Fibroblast of villous mesenchyme (primary cell): ENCODE measurements around the gene NCBP3. TPM values are rescaled to one million over a fixed set of nuclear protein-coding genes. Genes with fewer than 3 reads are reported as not detected.

Experiments
- DNase-seq: peaks from one replicate; pipeline ENCODE4 v3.0.0-alpha.2; 2010; ENCODE audit warnings: low read depth
- H3K4me3 ChIP-seq: 2 replicates; pipeline ENCODE4 v1.5.1; 2011; ENCODE audit warnings: low read depth, mild to moderate bottlenecking, low read length
- CTCF ChIP-seq: IDR thresholded peaks from 2 replicates; pipeline ENCODE4 v1.5.1; 2012; ENCODE audit warnings: low read depth, mild to moderate bottlenecking, low read length; ENCODE audit not compliant: insufficient read depth
- total RNA-seq: library from RNA; depleted of rRNA; stranded (reverse); fragments of >200 nt; gene quantifications from 2 replicates; pipeline ENCODE4 v1.2.3, GENCODE V29; 2012

NCBP3 gene
- total RNA-seq, 1 donor: 26.3 TPM

GRCh38 chr17:3808701-3809100 lies 37.3 kb downstream of the NCBP3 start:
- H3K4me3 ChIP-seq: no peak overlapping the region
- TF ChIP-seq CTCF: no peak
- no peak for DNase-seq

GRCh38 chr17:3805581-3805980 lies 40.5 kb downstream of the NCBP3 start:
- no peak for TF ChIP-seq CTCF
- no peak overlapping the region for H3K4me3 ChIP-seq
- DNase-seq: no peak

GRCh38 chr17:3804503-3804931 lies 41.5 kb downstream of the NCBP3 start:
- DNase-seq: no peak
- TF ChIP-seq CTCF: no peak
- no peak overlapping the region for H3K4me3 ChIP-seq

- DNase-seq: no peak
- no peak overlapping the region for H3K4me3 ChIP-seq
- TF ChIP-seq CTCF: no peak
Observed at GRCh38 chr17:3803308-3803640, 42.8 kb downstream of the NCBP3 start.

GRCh38 chr17:3802461-3803307 lies 43.4 kb downstream of the NCBP3 start:
- DNase-seq: peak; percentile 86
- H3K4me3 ChIP-seq: no peak overlapping the region
- no peak for TF ChIP-seq CTCF

GRCh38 chr17:3801792-3802191 lies 44.3 kb downstream of the NCBP3 start:
- H3K4me3 ChIP-seq: no peak overlapping the region
- TF ChIP-seq CTCF: no peak
- no peak for DNase-seq

- TF ChIP-seq CTCF: no peak
- H3K4me3 ChIP-seq: no peak overlapping the region
- DNase-seq: no peak
Observed at GRCh38 chr17:3801347-3801746, 44.7 kb downstream of the NCBP3 start.
